A549 (cell line): Measurements from ENCODE around the gene SUGCT. TPM values are rescaled to one million over a fixed set of nuclear protein-coding genes. Genes with fewer than 3 reads are reported as not detected.

Experiments used
- ATAC-seq, 2 experiments: fragments of 200-7000 bp in 1 of 2; fragments of >200 bp in 1 of 2; cut with Nextera tagmentation in 1 of 2; cut with Tn5 transposase in 1 of 2; 3 replicates each; pipeline versions ENCODE4 v1.8.0 to v1.9.1; 2018 to 2020; ENCODE audit warnings: mild to moderate bottlenecking in 1 of 2, moderate library complexity in 1 of 2
- CTCF ChIA-PET: fragments of 300-600 bp; sonication (Branson Sonifier 250); formaldehyde crosslinking; extraction: SDS; loops from one replicate; lab custom pipeline; 2021; ENCODE audit warnings: antibody characterized with exemption, inconsistent platforms; lab: Yijun Ruan, JAX
- POLR2A ChIA-PET: fragments of 350-600 bp; formaldehyde crosslinking; extraction: SDS; loops from one replicate; lab custom pipeline; 2021; ENCODE audit warnings: antibody characterized with exemption, inconsistent platforms; lab: Yijun Ruan, JAX
- DNase-seq, 2 experiments: peaks; one replicate each; pipeline versions ENCODE4 v3.0.0 to v3.0.0-alpha.2; 2011 to 2016; ENCODE audit warnings: low read depth in 1 of 2, low spot score in 1 of 2
- FAIRE-seq: peaks from 2 replicates; lab custom pipeline; 2011; peaks lifted over from hg19 to GRCh38; lab: Jason Lieb, UNC
- H3K27ac ChIP-seq, 2 experiments: fragments of >200 bp; sonication (Bioruptor Twin); formaldehyde crosslinking; 3 replicates each; pipeline ENCODE4 v1.5.1; 2016 to 2017
- H3K4me1 ChIP-seq: fragments of >200 bp; sonication (Bioruptor Twin); formaldehyde crosslinking; 3 replicates; pipeline ENCODE4 v1.6.1; 2016
- H3K4me2 ChIP-seq: fragments of >200 bp; sonication (Bioruptor Twin); formaldehyde crosslinking; 3 replicates; pipeline ENCODE4 v1.6.1; 2016
- H3K4me3 ChIP-seq: fragments of >200 bp; sonication (Bioruptor Twin); formaldehyde crosslinking; 3 replicates; pipeline ENCODE4 v1.5.1; 2016
- H3K9me3 ChIP-seq: fragments of >200 bp; sonication (Bioruptor Twin); formaldehyde crosslinking; 3 replicates; pipeline ENCODE4 v1.6.1; 2016
- CHD2 ChIP-seq: fragments of 150-350 bp; IDR thresholded peaks from 2 replicates; pipeline ENCODE4 v1.6.1; 2014; ENCODE audit warnings: low read length; ENCODE audit not compliant: partially characterized antibody
- CTCF ChIP-seq: fragments of >200 bp; sonication (Bioruptor Twin); formaldehyde crosslinking; IDR thresholded peaks from 3 replicates; pipeline ENCODE4 v1.5.1; 2016
- E2F6 ChIP-seq: IDR thresholded peaks from 2 replicates; pipeline ENCODE4 v1.6.1; 2012; ENCODE audit warnings: low read depth, borderline replicate concordance
- GATA3 ChIP-seq: IDR thresholded peaks from 2 replicates; pipeline ENCODE4 v1.6.1; 2012; ENCODE audit warnings: borderline replicate concordance
- HDAC2 ChIP-seq: fragments of 200-600 bp; sonication (generic); IDR thresholded peaks from 2 replicates; pipeline ENCODE4 v1.6.1; 2016
- HOXB13 ChIP-seq: fragments of 250-450 bp; sonication (Bioruptor Pico); IDR thresholded peaks from 2 replicates; pipeline ENCODE4 v1.5.0; 2020; ENCODE audit warnings: low read depth, mild to moderate bottlenecking, moderate library complexity
- JUN ChIP-seq, 2 experiments: fragments of >200 bp; sonication (Bioruptor Twin); formaldehyde crosslinking; IDR thresholded peaks; 2 replicates in 1 of 2; 3 replicates in 1 of 2; pipeline ENCODE4 v1.6.1; 2016 to 2017
- MAFK ChIP-seq: fragments of 450-650 bp; IDR thresholded peaks from 2 replicates; pipeline ENCODE4 v1.6.1; 2014; ENCODE audit not compliant: partially characterized antibody
- MAZ ChIP-seq: fragments of 150-350 bp; IDR thresholded peaks from 2 replicates; pipeline ENCODE4 v1.6.1; 2014; ENCODE audit warnings: antibody characterized with exemption, low read depth, low read length, borderline replicate concordance
- NFE2L2 ChIP-seq: fragments of 150-350 bp; conservative IDR thresholded peaks from 2 replicates; pipeline ENCODE4 v1.6.1; 2014; ENCODE audit warnings: low read length
- NPAS2 ChIP-seq: fragments of 250-450 bp; sonication (Bioruptor Pico); IDR thresholded peaks from 2 replicates; pipeline ENCODE4 v1.8.0; 2022; ENCODE audit warnings: mild to moderate bottlenecking, moderate library complexity, borderline replicate concordance
- NR3C1 ChIP-seq: fragments of >200 bp; sonication (Bioruptor Twin); formaldehyde crosslinking; IDR thresholded peaks from 3 replicates; pipeline ENCODE4 v1.6.1; 2017
- POLR2A ChIP-seq: IDR thresholded peaks from 2 replicates; pipeline ENCODE4 v1.6.1; 2012; ENCODE audit warnings: mild to moderate bottlenecking, low read length
- POLR2AphosphoS2 ChIP-seq: conservative IDR thresholded peaks from 2 replicates; pipeline ENCODE4 v1.6.1; 2012; ENCODE audit warnings: low read length, improper control_type of control experiment, inconsistent platforms
- RAD21 ChIP-seq, 2 experiments: fragments of >200 bp in 1 of 2; sonication (Bioruptor Twin) in 1 of 2; formaldehyde crosslinking in 1 of 2; IDR thresholded peaks in 1 of 2; conservative IDR thresholded peaks in 1 of 2; 2 replicates in 1 of 2; 3 replicates in 1 of 2; pipeline ENCODE4 v1.6.1; 2012 to 2018; ENCODE audit warnings: inconsistent platforms in 1 of 2
- REST ChIP-seq: fragments of 200-600 bp; sonication (generic); IDR thresholded peaks from 2 replicates; pipeline ENCODE4 v1.6.1; 2016; ENCODE audit warnings: antibody characterized with exemption, mild to moderate bottlenecking, moderate library complexity
- RFX5 ChIP-seq: fragments of 450-650 bp; IDR thresholded peaks from 2 replicates; pipeline ENCODE4 v1.7.1; 2014; ENCODE audit warnings: antibody characterized with exemption, mild to moderate bottlenecking, moderate library complexity
- SMC3 ChIP-seq: fragments of >200 bp; sonication (Bioruptor Twin); formaldehyde crosslinking; IDR thresholded peaks from 3 replicates; pipeline ENCODE4 v1.6.1; 2018; ENCODE audit warnings: inconsistent platforms
- TFCP2L1 ChIP-seq: fragments of 250-450 bp; sonication (Bioruptor Pico); IDR thresholded peaks from 2 replicates; pipeline ENCODE4 v1.5.0; 2021; ENCODE audit warnings: mild to moderate bottlenecking
- TP53 ChIP-seq: fragments of 250-450 bp; sonication (Bioruptor Pico); IDR thresholded peaks from 2 replicates; pipeline ENCODE4 v1.5.0; 2021; ENCODE audit warnings: mild to moderate bottlenecking, moderate library complexity
- USF2 ChIP-seq: fragments of 450-650 bp; IDR thresholded peaks from 2 replicates; pipeline ENCODE4 v1.6.1; 2014; ENCODE audit warnings: antibody characterized with exemption
- ZSCAN20 ChIP-seq: fragments of 250-450 bp; sonication (Bioruptor Pico); IDR thresholded peaks from 2 replicates; pipeline ENCODE4 v1.8.0; 2022; ENCODE audit warnings: mild to moderate bottlenecking, moderate library complexity
- WGBS: methylation state at CpG from one replicate; pipeline ENCODE4 v1.1.6; 2017; ENCODE audit errors: missing lambda C conversion rate; 5-methylcytosine and 5-hydroxymethylcytosine counted together
- polyA plus RNA-seq, 4 experiments: library from polyadenylated mRNA; depleted of rRNA in 3 of 4; stranded (reverse); fragments of >200 nt; fragmentation: RNase III in 1 of 4; extraction: RNeasy Plus Mini Kit Qiagen cat#74134 plus additional on column Dnase treatment in 1 of 4; gene quantifications; 2 replicates in 3 of 4; 3 replicates in 1 of 4; pipeline ENCODE4 v1.2.3, GENCODE V29; 2011 to 2017

SUGCT gene
- polyA plus RNA-seq, 2 of the 4 experiments (the other 2 are of a cell fraction): 1.4 to 1.6 TPM

- Histone ChIP-seq H3K4me1 (no peaks in the 10 kb centered on the region), H3K4me2 (no peak overlapping the region), H3K9me3 (no peaks in the 10 kb centered on the region), H3K27ac (no peak overlapping the region), H3K4me3 (no peak overlapping the region)
- ChIA-PET POLR2A (no interaction called here), CTCF (interaction anchor here (0.6 to 3.2 kb wide), 27 partner anchors 8 to 1707 kb away, joined by 3 to 24 read pairs (median 4); partner anchors contain the start of gene MPLKIP)
- DNase-seq: peak; percentile 21 to 56
- peak; percentile 84 to 88; a peak in 4 of 6 replicates for ATAC-seq
- WGBS: 13% methylated on average over 7 of the region's 7 CpGs
- FAIRE-seq: peak; percentile 36
- peak; percentile 70 for TF ChIP-seq RAD21 (conservative IDR thresholded peaks at IDR 0.05 in 1 of 2, IDR thresholded peaks at IDR 0.05 in 1 of 2)
- TF ChIP-seq RFX5: no peak
- peak; percentile 50; the same call in 1 of the 3 replicates for TF ChIP-seq SMC3
- no peak for TF ChIP-seq MAFK
- TF ChIP-seq JUN (IDR thresholded peaks at IDR 0.05): no peak
- TF ChIP-seq USF2: no peak
- no peak for TF ChIP-seq NFE2L2
- no peak for TF ChIP-seq CHD2
- no peak for TF ChIP-seq GATA3
- TF ChIP-seq TFCP2L1 (CRISPR knock-in tag): no peak
- peak; percentile 62 for TF ChIP-seq CTCF
Measured at GRCh38 chr7:40232242-40232893, 97.6 kb downstream of the SUGCT start.

DNA sequence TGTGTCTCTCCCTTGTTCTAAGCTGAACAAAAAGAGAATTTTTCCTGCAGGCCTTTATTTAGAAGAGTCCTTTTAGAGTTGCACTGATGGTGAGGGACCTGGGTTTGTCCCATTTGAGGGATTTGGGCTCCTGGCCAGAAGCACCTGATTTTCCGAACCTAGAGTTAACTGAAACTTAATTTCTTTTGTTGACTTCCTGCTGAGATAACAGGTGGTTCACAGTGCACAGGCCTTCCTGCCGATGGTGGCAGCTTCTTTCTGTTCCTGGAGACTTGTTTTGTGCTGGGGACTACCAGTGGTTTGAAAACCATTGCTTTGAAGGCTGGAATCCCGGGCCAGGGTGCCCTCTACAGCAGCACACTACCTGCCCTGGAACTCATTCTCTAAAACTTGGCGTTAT, 99.2 kb downstream of the SUGCT start:
- DNase-seq (no peak), ATAC-seq (no peak), FAIRE-seq (no peak)
- ChIA-PET POLR2A (no interaction called here), CTCF (interaction anchor here (0.7 to 3.2 kb wide), 4 partner anchors 10 to 1471 kb away, joined by 3 to 24 read pairs (median 9); no protein-coding TSS in a partner anchor)
- Histone ChIP-seq H3K4me1 (no peaks in the 10 kb centered on the region), H3K4me2 (no peak overlapping the region), H3K9me3 (no peaks in the 10 kb centered on the region), H3K27ac (no peak overlapping the region), H3K4me3 (no peak overlapping the region)
- TF ChIP-seq POLR2A (no peak), RAD21 (conservative IDR thresholded peaks at IDR 0.05 in 1 of 2, IDR thresholded peaks at IDR 0.05 in 1 of 2) (no peak), NFE2L2 (no peak), POLR2AphosphoS2 (no peak), NR3C1 (no peak), REST (no peak), ZSCAN20 (CRISPR knock-in tag) (no peak), MAZ (no peak), HOXB13 (CRISPR knock-in tag) (no peak), HDAC2 (no peak), NPAS2 (CRISPR knock-in tag) (no peak), GATA3 (no peak), E2F6 (no peak), TP53 (CRISPR knock-in tag) (no peak)
- 31% methylated on average over 4 of the region's 4 CpGs for WGBS
